Activated T-helper 17 cell treated with anti-CD3 and anti-CD28 coated beads, Interleukin-2, amount 50 U/mL, for 72 hours (primary cell): ENCODE results near the gene DGCR2. TPM values are rescaled to one million over a fixed set of nuclear protein-coding genes. Genes with fewer than 3 reads are reported as not detected.
"Not testable (repeated sequence)": the region's sequence is repeated elsewhere in the genome, so short reads cannot be mapped to it uniquely, and the experiment has no call there.

Experiments used
- ATAC-seq: fragments of 150-1000 bp; cut with Tn5 transposase; replicated peaks from 2 replicates; pipeline ENCODE4 v1.10.0; 2021; ENCODE audit warnings: mild to moderate bottlenecking, moderate library complexity
- H3K27ac Mint-ChIP-seq: one replicate; pipeline ENCODE4 v1.8.0; 2022; ENCODE audit warnings: mixed read lengths
- H3K27me3 Mint-ChIP-seq: one replicate; pipeline ENCODE4 v1.8.0; 2022; ENCODE audit warnings: mixed read lengths
- H3K36me3 Mint-ChIP-seq: one replicate; pipeline ENCODE4 v1.8.0; 2022; ENCODE audit warnings: low read depth, mild to moderate bottlenecking, mixed read lengths
- H3K4me1 Mint-ChIP-seq: one replicate; pipeline ENCODE4 v1.8.0; 2022; ENCODE audit warnings: mixed read lengths
- H3K4me3 Mint-ChIP-seq: one replicate; pipeline ENCODE4 v1.8.0; 2022; ENCODE audit warnings: mild to moderate bottlenecking, mixed read lengths
- H3K9me3 Mint-ChIP-seq: one replicate; pipeline ENCODE4 v1.8.0; 2022; ENCODE audit warnings: mixed read lengths
- total RNA-seq, 2 donors: library from RNA; stranded (reverse); gene quantifications; one replicate each; pipeline ENCODE4 v1.2.3, GENCODE V29; 2022

The DGCR2 gene
- total RNA-seq, 2 donors from 2014 or later: 22.6 to 27.3 TPM

- no peak overlapping the region for H3K27ac Mint-ChIP-seq
- ATAC-seq: no peak
- no peaks in the 10 kb centered on the region for H3K9me3 Mint-ChIP-seq
Observed at GRCh38 chr22:19094393-19094997, 27.7 kb downstream of the DGCR2 start.

GRCh38 chr22:19092725-19093124, 29.5 kb downstream of the DGCR2 start:
- Mint-ChIP-seq H3K4me1 (no peaks in the 10 kb centered on the region), H3K27ac (no peak overlapping the region), H3K4me3 (no peak overlapping the region), H3K36me3 (peaks cover 45% of the 10 kb centered on the region), H3K9me3 (no peaks in the 10 kb centered on the region), H3K27me3 (no peaks in the 10 kb centered on the region)
- no peak for ATAC-seq

More at GRCh38 chr22:19094393-19094997, 27.7 kb downstream of the DGCR2 start:
- Mint-ChIP-seq H3K36me3 (peaks cover 40% of the 10 kb centered on the region), H3K4me3 (no peak overlapping the region), H3K4me1 (no peaks in the 10 kb centered on the region), H3K27me3 (no peaks in the 10 kb centered on the region)

GRCh38 chr22:19090586-19091127, 31.6 kb downstream of the DGCR2 start:
- no peaks in the 10 kb centered on the region for H3K4me1 Mint-ChIP-seq
- H3K27me3 Mint-ChIP-seq: no peaks in the 10 kb centered on the region
- H3K27ac Mint-ChIP-seq: no peak overlapping the region
- H3K36me3 Mint-ChIP-seq: peaks cover 58% of the 10 kb centered on the region
- no peaks in the 10 kb centered on the region for H3K9me3 Mint-ChIP-seq
- ATAC-seq: no peak
- no peak overlapping the region for H3K4me3 Mint-ChIP-seq

DNA sequence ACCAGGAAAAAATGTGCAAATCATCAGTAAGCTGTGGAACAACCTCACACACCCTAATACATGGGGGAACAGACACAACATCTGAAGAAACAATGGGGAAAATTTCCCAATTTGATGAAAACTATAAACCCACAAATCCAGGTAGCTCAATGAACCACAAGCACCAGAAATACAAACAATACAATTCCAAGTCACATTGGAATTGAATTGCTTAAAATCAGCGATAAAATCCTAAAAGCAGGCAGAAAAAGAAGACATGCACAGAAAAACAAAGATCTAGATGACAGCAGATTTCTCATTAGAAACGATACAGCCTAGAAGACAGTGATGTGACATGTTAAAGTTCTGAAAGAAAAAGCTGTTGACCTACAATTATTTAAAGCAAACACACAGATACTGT, 32.0 kb downstream of the DGCR2 start:
- Mint-ChIP-seq H3K4me1 (no peaks in the 10 kb centered on the region), H3K36me3 (peaks cover 63% of the 10 kb centered on the region), H3K9me3 (no peaks in the 10 kb centered on the region), H3K27ac (no peak overlapping the region), H3K27me3 (no peaks in the 10 kb centered on the region), H3K4me3 (no peak overlapping the region)
- no peak for ATAC-seq

GRCh38 chr22:19088866-19089595, 33.2 kb downstream of the DGCR2 start:
- no peaks in the 10 kb centered on the region for H3K27me3 Mint-ChIP-seq
- H3K4me1 Mint-ChIP-seq: no peaks in the 10 kb centered on the region
- no peak overlapping the region for H3K27ac Mint-ChIP-seq
- no peaks in the 10 kb centered on the region for H3K9me3 Mint-ChIP-seq
- ATAC-seq: no peak
- peaks cover 63% of the 10 kb centered on the region for H3K36me3 Mint-ChIP-seq
- H3K4me3 Mint-ChIP-seq: no peak overlapping the region

- Mint-ChIP-seq H3K9me3 (no peaks in the 10 kb centered on the region), H3K27me3 (no peaks in the 10 kb centered on the region), H3K4me1 (no peaks in the 10 kb centered on the region), H3K27ac (no peak overlapping the region), H3K4me3 (no peak overlapping the region), H3K36me3 (peaks cover 62% of the 10 kb centered on the region)
- no peak for ATAC-seq
Observed at GRCh38 chr22:19086896-19087295, 35.3 kb downstream of the DGCR2 start.

DNA sequence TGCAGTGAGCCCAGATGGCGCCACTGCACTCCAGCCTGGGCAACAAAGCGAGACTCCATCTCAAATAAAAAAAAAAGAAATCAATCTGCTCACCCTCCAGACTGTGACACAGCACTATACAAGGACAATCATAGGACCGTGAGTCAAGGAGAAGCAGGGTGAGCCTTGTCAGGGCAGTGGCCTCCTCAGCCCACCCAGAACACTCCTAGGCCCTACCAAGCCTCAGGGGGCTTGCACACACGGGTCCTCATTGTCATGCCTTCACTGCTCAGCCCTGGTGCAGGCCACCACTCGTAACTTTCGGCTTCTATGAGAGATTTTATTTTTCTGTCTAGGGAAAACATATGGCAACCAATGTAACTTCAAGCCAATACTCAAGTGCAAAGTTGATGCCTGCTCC, 35.8 kb downstream of the DGCR2 start:
- ATAC-seq: no peak
- H3K4me1 Mint-ChIP-seq: no peaks in the 10 kb centered on the region
- H3K4me3 Mint-ChIP-seq: no peak overlapping the region
- H3K27me3 Mint-ChIP-seq: no peaks in the 10 kb centered on the region
- H3K27ac Mint-ChIP-seq: no peak overlapping the region
- no peaks in the 10 kb centered on the region for H3K9me3 Mint-ChIP-seq
- H3K36me3 Mint-ChIP-seq: peaks cover 62% of the 10 kb centered on the region

- Mint-ChIP-seq H3K36me3 (peaks cover 72% of the 10 kb centered on the region), H3K4me3 (no peak overlapping the region), H3K9me3 (no peaks in the 10 kb centered on the region), H3K27me3 (no peaks in the 10 kb centered on the region), H3K4me1 (no peaks in the 10 kb centered on the region), H3K27ac (no peak overlapping the region)
- no peak for ATAC-seq
Observed at GRCh38 chr22:19085233-19085718, 36.9 kb downstream of the DGCR2 start.

- not testable (repeated sequence) for H3K4me1 Mint-ChIP-seq, H3K27me3 Mint-ChIP-seq, ATAC-seq, H3K27ac Mint-ChIP-seq, H3K9me3 Mint-ChIP-seq, H3K4me3 Mint-ChIP-seq
- peaks cover 78% of the 10 kb centered on the region for H3K36me3 Mint-ChIP-seq
Observed at GRCh38 chr22:19084586-19084985, 37.6 kb downstream of the DGCR2 start.

GRCh38 chr22:19084126-19084525, 38.1 kb downstream of the DGCR2 start:
- not testable (repeated sequence) for H3K9me3 Mint-ChIP-seq, H3K27ac Mint-ChIP-seq, H3K27me3 Mint-ChIP-seq, H3K4me3 Mint-ChIP-seq, ATAC-seq, H3K4me1 Mint-ChIP-seq
- peaks cover 78% of the 10 kb centered on the region for H3K36me3 Mint-ChIP-seq

- Mint-ChIP-seq H3K27me3 (no peaks in the 10 kb centered on the region), H3K27ac (no peak overlapping the region), H3K36me3 (peaks cover 70% of the 10 kb centered on the region), H3K4me1 (no peaks in the 10 kb centered on the region), H3K4me3 (no peak overlapping the region), H3K9me3 (no peaks in the 10 kb centered on the region)
- ATAC-seq: no peak
Observed at GRCh38 chr22:19082793-19083192, 39.4 kb downstream of the DGCR2 start.

- H3K9me3 Mint-ChIP-seq: no peaks in the 10 kb centered on the region
- no peak overlapping the region for H3K27ac Mint-ChIP-seq
- ATAC-seq: no peak
- H3K4me3 Mint-ChIP-seq: no peak overlapping the region
- peaks cover 65% of the 10 kb centered on the region for H3K36me3 Mint-ChIP-seq
- no peaks in the 10 kb centered on the region for H3K4me1 Mint-ChIP-seq
- no peaks in the 10 kb centered on the region for H3K27me3 Mint-ChIP-seq
Observed at GRCh38 chr22:19082101-19082500, 40.1 kb downstream of the DGCR2 start.

- Mint-ChIP-seq H3K27me3 (no peaks in the 10 kb centered on the region), H3K4me3 (no peak overlapping the region), H3K27ac (no peak overlapping the region), H3K4me1 (no peaks in the 10 kb centered on the region), H3K36me3 (peaks cover 57% of the 10 kb centered on the region), H3K9me3 (no peaks in the 10 kb centered on the region)
- no peak for ATAC-seq
Observed at GRCh38 chr22:19081351-19081750, 40.9 kb downstream of the DGCR2 start.

GRCh38 chr22:19080853-19081252, 41.4 kb downstream of the DGCR2 start:
- no peak for ATAC-seq

GRCh38 chr22:19079691-19080090, 42.5 kb downstream of the DGCR2 start:
- no peaks in the 10 kb centered on the region for H3K27me3 Mint-ChIP-seq

More at GRCh38 chr22:19080853-19081252, 41.4 kb downstream of the DGCR2 start:
- Mint-ChIP-seq H3K27me3 (no peaks in the 10 kb centered on the region), H3K9me3 (no peaks in the 10 kb centered on the region), H3K4me3 (no peak overlapping the region), H3K27ac (no peak overlapping the region), H3K4me1 (no peaks in the 10 kb centered on the region), H3K36me3 (peaks cover 57% of the 10 kb centered on the region)

More at GRCh38 chr22:19079691-19080090, 42.5 kb downstream of the DGCR2 start:
- Mint-ChIP-seq H3K27ac (no peak overlapping the region), H3K36me3 (peaks cover 46% of the 10 kb centered on the region), H3K9me3 (no peaks in the 10 kb centered on the region), H3K4me1 (peaks cover 5% of the 10 kb centered on the region), H3K4me3 (no peak overlapping the region)
- no peak for ATAC-seq
